Measurements from ENCODE around the gene ITIH4.

The ITIH4 gene

GRCh38 chr3:52817860-52818259 lies 12.6 kb downstream of the ITIH4 start:
- TF ChIP-seq CTCF (IDR thresholded peaks at IDR 0.05; ENCODE audit: low read depth, low read length), result no peak
- H3K4me3 ChIP-seq (replicated peaks in 1 of 2; ENCODE audit: low read depth in 2 of 2, low read length in 2 of 2), result no peak overlapping the region

GRCh38 chr3:52817221-52817620 lies 13.3 kb downstream of the ITIH4 start:
- no peak for TF ChIP-seq CTCF (IDR thresholded peaks at IDR 0.05; ENCODE audit: low read depth, low read length)
- no peak overlapping the region for H3K4me3 ChIP-seq (replicated peaks in 1 of 2; ENCODE audit: low read depth in 2 of 2, low read length in 2 of 2)
- DNase-seq (ENCODE audit: low read depth in 2 of 2), result no peak

More at GRCh38 chr3:52817860-52818259, 12.6 kb downstream of the ITIH4 start:
- DNase-seq (ENCODE audit: low read depth in 2 of 2), result no peak

- no peak for DNase-seq (ENCODE audit: low read depth in 2 of 2)
- no peak for TF ChIP-seq CTCF (IDR thresholded peaks at IDR 0.05; ENCODE audit: low read depth, low read length)
- no peak overlapping the region for H3K4me3 ChIP-seq (replicated peaks in 1 of 2; ENCODE audit: low read depth in 2 of 2, low read length in 2 of 2)
These were observed 13.8 kb downstream of the ITIH4 start for GRCh38 chr3:52816654-52817053.

GRCh38 chr3:52816199-52816598 lies 14.3 kb downstream of the ITIH4 start:
- no peak overlapping the region for H3K4me3 ChIP-seq (replicated peaks in 1 of 2; ENCODE audit: low read depth in 2 of 2, low read length in 2 of 2)
- DNase-seq (ENCODE audit: low read depth in 2 of 2), result no peak
- TF ChIP-seq CTCF (IDR thresholded peaks at IDR 0.05; ENCODE audit: low read depth, low read length), result no peak

GRCh38 chr3:52813810-52814209 lies 16.7 kb downstream of the ITIH4 start:
- DNase-seq (ENCODE audit: low read depth in 2 of 2), result no peak
- TF ChIP-seq CTCF (IDR thresholded peaks at IDR 0.05; ENCODE audit: low read depth, low read length), result no peak
- H3K4me3 ChIP-seq (replicated peaks in 1 of 2; ENCODE audit: low read depth in 2 of 2, low read length in 2 of 2), result no peak overlapping the region

DNA sequence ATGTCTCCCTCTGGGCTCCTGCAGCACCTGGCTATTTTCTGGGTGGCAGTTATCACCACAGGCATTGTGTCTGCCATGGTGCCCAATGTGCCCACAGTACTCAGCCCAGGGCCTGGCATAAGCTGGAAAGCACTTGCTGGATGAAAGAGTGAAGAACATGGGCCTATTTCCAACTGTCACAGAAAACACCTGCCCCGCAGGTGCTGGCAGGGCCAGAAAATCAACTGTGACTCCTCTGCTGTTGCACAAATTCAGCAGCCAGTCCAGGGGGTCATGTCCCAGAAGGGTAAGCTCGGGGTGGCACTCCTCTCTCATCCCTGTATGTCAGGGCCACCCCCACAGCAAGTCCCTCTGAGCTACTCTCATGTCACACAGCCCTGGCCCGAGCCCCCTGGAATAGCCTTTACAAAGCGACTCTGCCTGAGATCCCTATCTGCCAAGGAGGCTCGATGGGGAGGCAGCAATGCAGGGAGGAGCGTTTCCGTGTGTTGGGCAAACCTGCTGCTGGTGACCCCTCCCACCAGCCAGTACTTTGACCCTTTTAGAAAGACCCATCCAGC lies 18.9 kb downstream of the ITIH4 start:
- H3K4me3 ChIP-seq (replicated peaks in 1 of 2; ENCODE audit: low read depth in 2 of 2, low read length in 2 of 2), result no peak overlapping the region
- TF ChIP-seq CTCF (IDR thresholded peaks at IDR 0.05; ENCODE audit: low read depth, low read length), result no peak
- DNase-seq (ENCODE audit: low read depth in 2 of 2), result no peak

GRCh38 chr3:52810923-52811322 lies 19.5 kb downstream of the ITIH4 start:
- TF ChIP-seq CTCF (IDR thresholded peaks at IDR 0.05; ENCODE audit: low read depth, low read length), result no peak
- DNase-seq (ENCODE audit: low read depth in 2 of 2), result no peak
- H3K4me3 ChIP-seq (replicated peaks in 1 of 2; ENCODE audit: low read depth in 2 of 2, low read length in 2 of 2), result no peak overlapping the region

All from cardiac fibroblast (primary cell).